Adrenal gland (tissue), 5 donors: Measurements from ENCODE around the gene NFATC2IP.

Source experiments
- POLR2A ChIP-seq, 2 donors: fragments of 450-650 bp; IDR thresholded peaks; one replicate each; pipeline ENCODE4 v1.6.1; 2017; ENCODE audit warnings: antibody characterized with exemption in 2 of 2, mild to moderate bottlenecking in 2 of 2, moderate library complexity in 1 of 2
- TF ChIP-seq, protein P1 (sequence below), 6 experiments: fragments of 450-650 bp in 4 of 6; fragments of 200-600 bp in 2 of 6; sonication (generic) in 1 of 6; IDR thresholded peaks; 1 replicate in 5 of 6; 2 replicates in 1 of 6; pipeline versions ENCODE4 v1.5.1 to v1.8.0; 2016 to 2021; ENCODE audit warnings: antibody characterized with exemption in 6 of 6, mild to moderate bottlenecking in 2 of 6, moderate library complexity in 1 of 6
- donor health status: DM: no; HTN: no; CAD: no.

DNA sequence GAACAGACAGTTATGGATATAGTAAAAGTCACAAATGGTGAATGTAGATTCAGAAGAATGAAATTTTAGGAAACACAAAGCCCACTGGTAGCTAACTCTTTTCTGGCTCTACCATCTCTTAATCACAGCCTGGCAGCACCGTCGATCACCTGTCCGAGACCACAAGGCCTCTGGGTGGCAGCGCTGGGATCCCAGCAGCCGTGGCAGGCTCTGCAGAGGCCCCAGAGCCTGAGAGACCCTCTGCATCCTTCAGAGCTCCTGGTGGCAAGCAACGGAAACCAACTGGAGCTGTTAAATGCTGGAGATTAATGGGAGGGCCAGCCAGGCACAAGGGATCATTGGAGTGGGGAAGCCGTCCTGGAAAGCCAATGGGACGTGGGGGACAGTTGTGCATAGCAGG is 60.4 kb downstream of the NFATC2IP start:
- TF ChIP-seq, protein P1, sequence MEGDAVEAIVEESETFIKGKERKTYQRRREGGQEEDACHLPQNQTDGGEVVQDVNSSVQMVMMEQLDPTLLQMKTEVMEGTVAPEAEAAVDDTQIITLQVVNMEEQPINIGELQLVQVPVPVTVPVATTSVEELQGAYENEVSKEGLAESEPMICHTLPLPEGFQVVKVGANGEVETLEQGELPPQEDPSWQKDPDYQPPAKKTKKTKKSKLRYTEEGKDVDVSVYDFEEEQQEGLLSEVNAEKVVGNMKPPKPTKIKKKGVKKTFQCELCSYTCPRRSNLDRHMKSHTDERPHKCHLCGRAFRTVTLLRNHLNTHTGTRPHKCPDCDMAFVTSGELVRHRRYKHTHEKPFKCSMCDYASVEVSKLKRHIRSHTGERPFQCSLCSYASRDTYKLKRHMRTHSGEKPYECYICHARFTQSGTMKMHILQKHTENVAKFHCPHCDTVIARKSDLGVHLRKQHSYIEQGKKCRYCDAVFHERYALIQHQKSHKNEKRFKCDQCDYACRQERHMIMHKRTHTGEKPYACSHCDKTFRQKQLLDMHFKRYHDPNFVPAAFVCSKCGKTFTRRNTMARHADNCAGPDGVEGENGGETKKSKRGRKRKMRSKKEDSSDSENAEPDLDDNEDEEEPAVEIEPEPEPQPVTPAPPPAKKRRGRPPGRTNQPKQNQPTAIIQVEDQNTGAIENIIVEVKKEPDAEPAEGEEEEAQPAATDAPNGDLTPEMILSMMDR (IDR thresholded peaks at IDR 0.05) = no peak
- no peak for TF ChIP-seq POLR2A (IDR thresholded peaks at IDR 0.05)
